ENCODE results near the gene SORCS1.

DNA sequence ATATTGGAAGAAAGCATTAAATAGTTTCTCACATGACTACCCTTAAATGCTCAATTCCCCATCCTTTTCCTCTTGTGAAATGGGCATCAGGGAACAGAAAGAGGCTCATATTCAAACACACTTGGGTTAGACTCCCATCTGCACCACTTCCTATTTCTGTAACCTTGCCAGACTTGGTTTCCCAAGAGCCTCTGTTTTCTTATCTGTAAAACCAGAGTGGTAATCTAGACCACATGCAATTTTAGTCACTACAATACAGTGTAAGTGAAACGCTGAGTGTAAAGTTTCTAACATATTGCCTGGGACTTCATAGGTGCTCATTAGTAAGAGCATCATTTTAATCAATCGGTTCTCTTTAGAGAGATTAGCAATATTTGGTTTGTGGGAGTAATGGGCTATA, 136.3 kb downstream of the SORCS1 start:
- TF ChIP-seq CTCF (IDR thresholded peaks at IDR 0.05) (no peak), MXI1 (IDR thresholded peaks at IDR 0.05; ENCODE audit: low read depth, low read length) (no peak), POLR2AphosphoS5 (IDR thresholded peaks at IDR 0.05; ENCODE audit: low read depth, low read length) (no peak), NRF1 (IDR thresholded peaks at IDR 0.05; ENCODE audit: low read depth, low read length) (no peak), RAD21 (IDR thresholded peaks at IDR 0.05; ENCODE audit: low read length) (no peak), RXRA (IDR thresholded peaks at IDR 0.05; ENCODE audit: borderline replicate concordance, low read depth) (no peak), TAF1 (IDR thresholded peaks at IDR 0.05; ENCODE audit: borderline replicate concordance, low read depth, low read length) (no peak), MEF2A (IDR thresholded peaks at IDR 0.05; ENCODE audit: borderline replicate concordance, low read depth) (no peak)
- TF ChIP-seq, protein P1, sequence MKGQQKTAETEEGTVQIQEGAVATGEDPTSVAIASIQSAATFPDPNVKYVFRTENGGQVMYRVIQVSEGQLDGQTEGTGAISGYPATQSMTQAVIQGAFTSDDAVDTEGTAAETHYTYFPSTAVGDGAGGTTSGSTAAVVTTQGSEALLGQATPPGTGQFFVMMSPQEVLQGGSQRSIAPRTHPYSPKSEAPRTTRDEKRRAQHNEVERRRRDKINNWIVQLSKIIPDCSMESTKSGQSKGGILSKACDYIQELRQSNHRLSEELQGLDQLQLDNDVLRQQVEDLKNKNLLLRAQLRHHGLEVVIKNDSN (IDR thresholded peaks at IDR 0.05; ENCODE audit: borderline replicate concordance, low read depth): no peak
